Gastrocnemius medialis (tissue), 4 donors: ENCODE measurements around the gene ADAM12. TPM values are rescaled to one million over a fixed set of nuclear protein-coding genes. Genes with fewer than 3 reads are reported as not detected.
"Not testable (repeated sequence)": the region's sequence is repeated elsewhere in the genome, so short reads cannot be mapped to it uniquely, and the experiment has no call there.

Experiments
- ATAC-seq, 2 donors: fragments of 150-250 bp; one replicate each; pipeline ENCODE4 v1.9.1; 2016
- DNase-seq, 2 donors: peaks; one replicate each; pipeline ENCODE4 v3.0.0-alpha.2; 2019
- H3K27ac ChIP-seq, 4 donors: fragments of 200-600 bp; sonication (generic); 1 replicate in 1 of 4; 2 replicates in 3 of 4; pipeline ENCODE4 v1.5.1; 2016 to 2018; ENCODE audit warnings: mild to moderate bottlenecking in 2 of 4, moderate library complexity in 1 of 4
- H3K27me3 ChIP-seq, 3 donors: fragments of 200-600 bp; sonication (generic) in 2 of 3; 1 replicate in 1 of 3; 2 replicates in 2 of 3; pipeline versions ENCODE4 v1.5.1 to v1.6.0; 2016 to 2019; ENCODE audit warnings: mild to moderate bottlenecking in 1 of 3, moderate library complexity in 1 of 3
- H3K36me3 ChIP-seq, 2 donors: fragments of 200-600 bp; sonication (generic) in 1 of 2; one replicate each; pipeline ENCODE4 v1.5.1; 2017 to 2018
- H3K4me1 ChIP-seq, 2 donors: fragments of 200-600 bp; sonication (generic) in 1 of 2; one replicate each; pipeline ENCODE4 v1.5.1; 2016 to 2017; ENCODE audit warnings: mild to moderate bottlenecking in 2 of 2
- H3K4me3 ChIP-seq, 4 donors: fragments of 200-600 bp; sonication (generic) in 3 of 4; 1 replicate in 1 of 4; 2 replicates in 3 of 4; pipeline ENCODE4 v1.5.1; 2016 to 2019; ENCODE audit warnings: mild to moderate bottlenecking in 2 of 4
- H3K9me3 ChIP-seq, 3 donors: fragments of 200-600 bp; sonication (generic) in 2 of 3; 1 replicate in 1 of 3; 2 replicates in 2 of 3; pipeline ENCODE4 v1.5.1; 2016 to 2019
- POLR2A ChIP-seq, 2 donors: fragments of 450-650 bp; IDR thresholded peaks; one replicate each; pipeline ENCODE4 v1.6.1; 2017; ENCODE audit warnings: antibody characterized with exemption in 2 of 2, mild to moderate bottlenecking in 2 of 2, moderate library complexity in 2 of 2
- in situ Hi-C, 4 donors: fragments of 200-750 bp; cut with MboI; loops; one replicate each; pipeline versions ENCODE4 v1.15.0 to v1.8.0; 2017; ENCODE audit warnings: low sequenced_read_pairs in 4 of 4
- intact Hi-C: fragments of 100-400 bp; cut with DNase I; formaldehyde crosslinking; loops from one replicate; pipeline ENCODE4 v1.15.1; 2023; ENCODE audit warnings: low total_unique reads
- total RNA-seq, 4 donors: library from RNA; depleted of rRNA; stranded (reverse); fragments of >200 nt; gene quantifications; one replicate each; pipeline versions ENCODE4 v1.1.0 to v1.2.3, GENCODE V29; 2016
- TF ChIP-seq, protein P1 (sequence below), 5 experiments: fragments of 450-650 bp in 3 of 5; fragments of 200-600 bp in 2 of 5; sonication (generic) in 2 of 5; IDR thresholded peaks in 4 of 5; conservative IDR thresholded peaks in 1 of 5; 1 replicate in 4 of 5; 2 replicates in 1 of 5; pipeline ENCODE4 v1.5.1; 2016 to 2019; ENCODE audit warnings: antibody characterized with exemption in 5 of 5, mild to moderate bottlenecking in 3 of 5, moderate library complexity in 3 of 5

The ADAM12 gene
- total RNA-seq, 4 donors from 2014 or later: 0.10 TPM; not detected in 3

DNA sequence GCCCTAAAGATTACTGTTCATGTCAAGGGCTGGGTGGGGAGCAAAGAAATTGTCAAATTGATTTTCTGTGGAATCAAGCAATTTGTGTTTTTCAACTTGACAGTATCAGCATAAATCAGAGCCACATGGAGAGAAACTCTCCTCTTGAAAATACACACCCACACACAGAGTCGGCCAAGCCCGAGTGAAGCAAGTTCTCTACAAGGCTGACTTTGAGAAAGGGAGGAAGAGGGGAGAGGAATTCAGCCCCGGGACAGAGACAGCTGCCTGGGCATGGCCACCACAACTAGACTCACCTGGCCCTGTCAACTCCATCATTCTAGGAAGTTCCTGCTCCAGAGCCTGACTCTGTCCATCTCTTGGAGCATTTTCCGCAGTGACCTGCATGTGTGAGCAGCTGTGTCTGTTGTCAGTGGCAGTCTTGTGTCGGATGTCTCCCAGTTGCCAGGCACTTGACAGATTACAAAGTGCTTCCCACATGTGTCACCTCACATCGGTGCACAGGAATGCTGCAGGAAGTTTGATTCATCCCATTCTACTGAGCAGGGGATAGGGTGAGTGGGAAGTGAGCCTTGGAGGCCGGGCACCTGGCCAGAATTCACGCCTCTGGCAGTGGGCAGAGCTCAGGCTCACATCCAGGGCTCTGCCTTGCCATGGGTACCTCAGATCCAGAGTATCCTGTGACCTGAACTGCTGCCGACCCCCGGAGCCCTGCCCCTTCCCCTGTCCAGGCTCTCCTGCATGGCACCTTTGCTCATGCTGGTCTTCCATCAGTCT is 37.9 kb downstream of the ADAM12 start:
- intact Hi-C loops (no loop called here), in situ Hi-C loops (no loop called here)
- Histone ChIP-seq H3K27ac (no peak overlapping the region), H3K36me3 (no peaks in the 10 kb centered on the region), H3K4me3 (no peak overlapping the region), H3K4me1 (no peaks in the 10 kb centered on the region), H3K27me3 (no peaks in the 10 kb centered on the region), H3K9me3 (no peaks in the 10 kb centered on the region)
- TF ChIP-seq POLR2A (IDR thresholded peaks at IDR 0.05): no peak
- TF ChIP-seq, protein P1, sequence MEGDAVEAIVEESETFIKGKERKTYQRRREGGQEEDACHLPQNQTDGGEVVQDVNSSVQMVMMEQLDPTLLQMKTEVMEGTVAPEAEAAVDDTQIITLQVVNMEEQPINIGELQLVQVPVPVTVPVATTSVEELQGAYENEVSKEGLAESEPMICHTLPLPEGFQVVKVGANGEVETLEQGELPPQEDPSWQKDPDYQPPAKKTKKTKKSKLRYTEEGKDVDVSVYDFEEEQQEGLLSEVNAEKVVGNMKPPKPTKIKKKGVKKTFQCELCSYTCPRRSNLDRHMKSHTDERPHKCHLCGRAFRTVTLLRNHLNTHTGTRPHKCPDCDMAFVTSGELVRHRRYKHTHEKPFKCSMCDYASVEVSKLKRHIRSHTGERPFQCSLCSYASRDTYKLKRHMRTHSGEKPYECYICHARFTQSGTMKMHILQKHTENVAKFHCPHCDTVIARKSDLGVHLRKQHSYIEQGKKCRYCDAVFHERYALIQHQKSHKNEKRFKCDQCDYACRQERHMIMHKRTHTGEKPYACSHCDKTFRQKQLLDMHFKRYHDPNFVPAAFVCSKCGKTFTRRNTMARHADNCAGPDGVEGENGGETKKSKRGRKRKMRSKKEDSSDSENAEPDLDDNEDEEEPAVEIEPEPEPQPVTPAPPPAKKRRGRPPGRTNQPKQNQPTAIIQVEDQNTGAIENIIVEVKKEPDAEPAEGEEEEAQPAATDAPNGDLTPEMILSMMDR (IDR thresholded peaks at IDR 0.05 in 4 of 5, conservative IDR thresholded peaks at IDR 0.05 in 1 of 5): no peak
- DNase-seq (no peak), ATAC-seq (peak in 1 of 2 donors; percentile 8)

DNA sequence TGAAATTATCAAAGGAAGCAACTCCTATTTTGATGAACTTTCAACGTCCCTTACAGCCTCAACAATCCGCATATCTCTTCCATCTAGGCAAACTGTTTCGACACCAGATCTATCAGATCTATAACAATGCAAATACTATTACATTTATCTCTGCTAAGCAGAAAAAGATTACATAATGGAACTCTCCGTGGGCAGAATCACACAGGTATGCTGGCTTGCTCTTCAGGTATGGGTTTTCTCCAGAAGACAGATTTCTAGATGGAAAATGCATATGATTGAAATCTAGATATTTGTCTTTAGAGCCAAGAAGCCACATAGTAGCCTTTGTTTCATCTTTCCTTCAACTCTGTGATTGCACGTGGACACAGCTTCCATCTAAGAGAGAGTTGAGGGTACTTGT is 38.6 kb downstream of the ADAM12 start:
- ATAC-seq: no peak
- Histone ChIP-seq H3K36me3 (no peaks in the 10 kb centered on the region), H3K27ac (no peak overlapping the region), H3K27me3 (no peaks in the 10 kb centered on the region), H3K4me1 (no peaks in the 10 kb centered on the region), H3K4me3 (no peak overlapping the region), H3K9me3 (no peaks in the 10 kb centered on the region)
- intact Hi-C loops (no loop called here), in situ Hi-C loops (no loop called here)
- TF ChIP-seq, protein P1 (IDR thresholded peaks at IDR 0.05 in 4 of 5, conservative IDR thresholded peaks at IDR 0.05 in 1 of 5): no peak
- no peak for DNase-seq

DNA sequence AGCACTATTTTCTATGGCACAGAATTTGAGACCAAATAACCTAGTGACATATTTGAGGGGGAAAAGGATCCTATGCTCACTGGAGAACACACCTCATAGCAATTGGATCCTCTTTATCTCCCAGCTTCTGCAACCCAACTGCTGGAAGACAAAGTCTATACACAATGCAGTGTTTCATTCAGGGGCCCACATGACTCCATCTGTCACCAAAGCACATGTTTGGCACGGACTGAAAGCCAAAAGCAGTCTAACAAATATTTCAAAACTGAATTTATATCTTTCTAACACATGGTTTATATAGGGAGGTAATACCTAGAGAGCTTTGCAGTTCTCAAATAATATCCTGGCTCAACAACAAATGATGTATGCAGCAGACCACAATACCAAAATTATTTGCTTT is 39.2 kb downstream of the ADAM12 start:
- H3K4me1 ChIP-seq: no peaks in the 10 kb centered on the region
- DNase-seq (no peak), ATAC-seq (no peak)
- intact Hi-C loops (no loop called here), in situ Hi-C loops (no loop called here)
- H3K27ac ChIP-seq: no peak overlapping the region
- no peak overlapping the region for H3K4me3 ChIP-seq
- no peaks in the 10 kb centered on the region for H3K9me3 ChIP-seq
- no peaks in the 10 kb centered on the region for H3K27me3 ChIP-seq
- no peaks in the 10 kb centered on the region for H3K36me3 ChIP-seq
- no peak for TF ChIP-seq POLR2A (IDR thresholded peaks at IDR 0.05)
- TF ChIP-seq, protein P1 (IDR thresholded peaks at IDR 0.05 in 4 of 5, conservative IDR thresholded peaks at IDR 0.05 in 1 of 5): no peak

DNA sequence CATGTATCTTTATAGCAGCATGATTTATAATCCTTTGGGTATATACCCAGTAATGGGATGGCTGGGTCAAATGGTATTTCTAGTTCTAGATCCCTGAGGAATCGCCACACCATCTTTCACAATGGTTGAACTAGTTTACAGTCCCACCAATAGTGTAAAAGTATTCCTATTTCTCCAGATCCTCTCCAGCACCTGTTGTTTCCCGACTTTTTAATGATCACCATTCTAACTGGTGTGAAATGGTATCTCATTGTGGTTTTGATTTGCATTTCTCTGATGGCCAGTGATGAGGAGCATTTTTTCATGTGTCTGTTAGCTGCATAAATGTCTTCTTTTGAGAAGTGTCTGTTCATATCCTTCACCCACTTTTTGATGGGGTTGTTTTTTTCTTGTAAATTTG is 44.8 kb downstream of the ADAM12 start:
- H3K27me3 ChIP-seq, H3K4me1 ChIP-seq, DNase-seq, intact Hi-C loops, ATAC-seq, H3K9me3 ChIP-seq, H3K36me3 ChIP-seq, H3K27ac ChIP-seq, H3K4me3 ChIP-seq, in situ Hi-C loops: not testable (repeated sequence)

DNA sequence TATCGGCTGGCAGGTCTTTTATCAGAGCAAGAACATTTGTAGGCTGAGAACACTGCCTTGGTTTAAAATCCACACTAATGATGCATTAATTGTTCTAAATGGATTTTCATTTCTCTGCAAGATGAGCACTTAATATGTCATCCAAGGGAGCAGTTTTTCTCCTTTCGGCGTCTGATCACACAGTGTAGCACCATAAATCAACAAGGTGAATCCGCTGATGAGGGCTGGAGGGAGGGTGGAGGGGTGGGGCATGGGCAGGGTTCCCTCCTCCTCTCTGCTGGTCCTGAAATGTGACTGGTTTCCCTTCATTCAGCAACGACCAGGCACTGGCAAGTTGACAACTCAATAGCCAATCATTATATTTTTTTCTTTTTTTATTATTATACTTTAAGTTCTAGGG is 45.6 kb downstream of the ADAM12 start:
- TF ChIP-seq, protein P1 (IDR thresholded peaks at IDR 0.05 in 4 of 5, conservative IDR thresholded peaks at IDR 0.05 in 1 of 5): no peak
- no peak for TF ChIP-seq POLR2A (IDR thresholded peaks at IDR 0.05)
- in situ Hi-C loops: no loop called here

More for the DNA sequence above, 45.6 kb downstream of the ADAM12 start:
- Histone ChIP-seq H3K27ac (no peak overlapping the region), H3K4me1 (no peaks in the 10 kb centered on the region), H3K4me3 (no peak overlapping the region), H3K27me3 (no peaks in the 10 kb centered on the region), H3K36me3 (no peaks in the 10 kb centered on the region), H3K9me3 (no peaks in the 10 kb centered on the region)
- ATAC-seq: no peak
- no peak for DNase-seq
- intact Hi-C loops: no loop called here
